Activated CD8-positive, alpha-beta memory T cell treated with anti-CD3 and anti-CD28 coated beads for 24 hours (primary cell): ENCODE results near the gene THAP7.
"Not testable (repeated sequence)": the region's sequence is repeated elsewhere in the genome, so short reads cannot be mapped to it uniquely, and the experiment has no call there.

Experiments
- DNase-seq: peaks from one replicate; pipeline ENCODE4 v3.0.0-alpha.2; 2020

Gene THAP7

GRCh38 chr22:21001601-21002325 lies at the start of gene THAP7:
Gene THAP7 (minus strand): TSS chr22:21002118. CDS start chr22:21001911, 207 bp downstream.
- DNase-seq, result peak; percentile 99

- no peak for DNase-seq
These were observed 49.4 kb upstream of the THAP7 start for GRCh38 chr22:21051145-21051830.

GRCh38 chr22:21048965-21049364 lies 47.0 kb upstream of the THAP7 start:
- not testable (repeated sequence) for DNase-seq

GRCh38 chr22:21048448-21048847 lies 46.5 kb upstream of the THAP7 start:
- not testable (repeated sequence) for DNase-seq

GRCh38 chr22:21047730-21048129 lies 45.8 kb upstream of the THAP7 start:
- no peak for DNase-seq

GRCh38 chr22:21047035-21047661 lies 45.2 kb upstream of the THAP7 start:
- DNase-seq, result no peak

- peak; percentile 86 for DNase-seq
These were observed 43.8 kb upstream of the THAP7 start, which contains the start of gene LRRC74B for GRCh38 chr22:21045585-21046294. Gene LRRC74B (plus strand): TSS chr22:21045946. CDS start chr22:21045987, 41 bp downstream.

- no peak for DNase-seq
These were observed 43.1 kb upstream of the THAP7 start for GRCh38 chr22:21044931-21045584.

- DNase-seq, result no peak
These were observed 42.1 kb upstream of the THAP7 start for GRCh38 chr22:21043860-21044535.

GRCh38 chr22:21042978-21043859 lies 41.3 kb upstream of the THAP7 start:
- no peak for DNase-seq

GRCh38 chr22:21041937-21042336 lies 40.0 kb upstream of the THAP7 start:
- no peak for DNase-seq

GRCh38 chr22:21039158-21039557 lies 37.2 kb upstream of the THAP7 start:
- not testable (repeated sequence) for DNase-seq

- DNase-seq, result no peak
These were observed 36.5 kb upstream of the THAP7 start for GRCh38 chr22:21038405-21038804.

GRCh38 chr22:21034989-21035388 lies 33.1 kb upstream of the THAP7 start:
- DNase-seq, result no peak

- no peak for DNase-seq
These were observed 32.0 kb upstream of the THAP7 start for GRCh38 chr22:21033895-21034294.

- DNase-seq, result no peak
These were observed 31.2 kb upstream of the THAP7 start for GRCh38 chr22:21032868-21033688.

GRCh38 chr22:21032037-21032867 lies 30.3 kb upstream of the THAP7 start, which contains the start of gene SLC7A4:
Gene SLC7A4 (minus strand): TSS chr22:21032561. CDS start chr22:21031812, 749 bp downstream.
- peak; percentile 67 for DNase-seq

GRCh38 chr22:21031545-21032036 lies 29.7 kb upstream of the THAP7 start:
- no peak for DNase-seq
